Hepatocyte (in vitro differentiated cells): Measurements from ENCODE around the gene TMEM235.

ENCODE experiments used
- CTCF ChIP-seq: fragments of 200-600 bp; sonication (generic); IDR thresholded peaks from 2 replicates; pipeline ENCODE4 v1.5.1; 2016; ENCODE audit warnings: antibody characterized with exemption, mild to moderate bottlenecking; ENCODE audit not compliant: poor library complexity
- EZH2 ChIP-seq: fragments of 200-600 bp; sonication (generic); IDR thresholded peaks from 2 replicates; pipeline ENCODE4 v1.6.1; 2016; ENCODE audit warnings: antibody characterized with exemption, mild to moderate bottlenecking, borderline replicate concordance
- EZH2phosphoT487 ChIP-seq: fragments of 200-600 bp; sonication (generic); IDR thresholded peaks from one replicate; pipeline ENCODE4 v1.6.1; 2018; ENCODE audit warnings: antibody characterized with exemption, mild to moderate bottlenecking, low read depth, moderate library complexity; ENCODE audit not compliant: unreplicated experiment, severe bottlenecking

- TF ChIP-seq CTCF, result no peak
- no peak for TF ChIP-seq EZH2
- no peak for TF ChIP-seq EZH2phosphoT487
Measured at GRCh38 chr17:78273813-78274212, 42.4 kb downstream of the TMEM235 start.
